Retinal pigment epithelial cell (primary cell): ENCODE data around the gene VASP.

ENCODE experiments used
- DNase-seq: peaks from one replicate; pipeline ENCODE4 v3.0.0-alpha.2; 2010; ENCODE audit warnings: low read depth
- H3K4me3 ChIP-seq: 2 replicates; pipeline ENCODE4 v1.5.1; 2011; ENCODE audit warnings: mild to moderate bottlenecking, low read length, control low read depth, moderate library complexity
- CTCF ChIP-seq: conservative IDR thresholded peaks from 2 replicates; pipeline ENCODE4 v1.5.1; 2011; ENCODE audit warnings: low read depth, low read length, control low read depth, inconsistent platforms

The VASP gene

DNA sequence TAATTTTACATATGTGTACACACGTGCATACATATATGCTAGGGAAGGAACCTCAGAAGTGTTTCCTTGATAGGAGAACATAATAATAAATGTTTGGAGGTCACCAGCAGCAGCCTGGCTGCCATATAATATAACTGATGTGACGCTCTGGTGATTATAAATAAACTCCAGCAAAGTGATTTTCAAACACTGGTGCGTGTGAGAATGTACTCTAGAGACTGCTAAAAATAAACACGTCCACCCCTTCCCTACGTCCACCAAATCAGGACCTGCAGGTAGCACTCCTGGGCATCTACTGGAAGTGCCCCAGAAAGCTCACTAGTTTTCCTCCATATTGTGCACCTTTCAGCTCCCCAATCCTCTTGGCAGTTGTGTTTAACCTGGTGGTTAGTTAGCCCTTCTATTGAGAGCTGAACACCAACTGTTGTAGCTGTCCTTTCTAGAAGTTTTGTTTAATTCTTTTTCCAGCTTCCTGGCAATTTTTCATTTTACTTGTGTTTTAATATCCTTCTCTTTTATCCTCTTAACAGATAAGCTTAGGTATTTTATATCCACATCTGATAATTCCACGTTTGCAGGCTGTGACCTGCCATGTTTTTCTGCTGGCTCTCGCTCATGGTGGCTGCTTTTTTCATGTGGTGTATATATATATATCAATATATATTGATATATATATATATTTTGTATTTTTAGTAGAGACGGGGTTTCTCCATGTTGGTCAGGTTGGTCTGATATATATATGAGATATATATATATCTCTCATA, 64.4 kb downstream of the VASP start:
- TF ChIP-seq CTCF: no peak
- DNase-seq: no peak
- no peak overlapping the region for H3K4me3 ChIP-seq

DNA sequence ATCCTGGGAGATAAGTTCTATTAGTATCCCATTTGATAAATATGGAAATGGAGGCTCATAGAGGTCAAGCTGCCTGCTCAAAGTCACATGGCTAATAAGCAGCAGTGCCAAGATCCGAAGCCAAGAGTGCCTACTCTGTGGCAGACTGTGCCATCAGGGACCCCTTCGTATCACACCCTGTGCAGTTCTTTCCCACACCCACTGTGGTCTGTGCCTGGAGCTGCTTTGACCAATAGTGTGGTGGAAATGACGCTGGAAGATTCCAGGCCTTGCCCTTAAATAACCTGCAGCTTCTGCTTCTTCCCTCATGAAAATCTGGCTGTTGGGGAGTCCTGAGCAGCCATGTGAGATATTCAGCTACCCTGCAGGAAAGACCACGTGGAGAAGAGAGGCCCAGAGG, 67.2 kb downstream of the VASP start:
- H3K4me3 ChIP-seq: no peak overlapping the region
- no peak for TF ChIP-seq CTCF
- no peak for DNase-seq

DNA sequence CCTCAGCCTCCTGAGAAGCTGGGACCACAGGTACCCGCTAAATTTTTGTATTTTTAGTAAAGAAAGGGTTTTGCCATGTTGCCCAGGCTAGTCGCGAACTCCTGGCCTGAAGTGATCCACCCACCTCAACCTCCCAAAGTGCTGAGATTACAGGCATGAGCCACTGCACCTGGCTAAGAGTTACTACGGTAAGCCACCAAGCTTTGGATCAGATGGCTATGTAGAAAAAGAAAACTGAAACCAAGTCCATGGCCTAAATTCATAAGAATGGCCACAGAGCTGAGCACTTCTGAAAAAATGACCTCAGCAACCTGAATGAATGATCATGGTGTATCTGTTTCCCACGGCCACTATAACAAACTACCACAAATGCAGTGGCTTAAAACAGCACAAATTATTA, 67.9 kb downstream of the VASP start:
- TF ChIP-seq CTCF: no peak
- DNase-seq: no peak
- no peak overlapping the region for H3K4me3 ChIP-seq
